ELR (cell line): ENCODE measurements around the gene ARPC1A.

Source experiments
- DNase-seq: peaks from one replicate; pipeline ENCODE4 v3.0.0-alpha.2; 2015; ENCODE audit warnings: low read depth

The ARPC1A gene

GRCh38 chr7:99390941-99391602 lies 65.4 kb downstream of the ARPC1A start:
- no peak for DNase-seq

DNA sequence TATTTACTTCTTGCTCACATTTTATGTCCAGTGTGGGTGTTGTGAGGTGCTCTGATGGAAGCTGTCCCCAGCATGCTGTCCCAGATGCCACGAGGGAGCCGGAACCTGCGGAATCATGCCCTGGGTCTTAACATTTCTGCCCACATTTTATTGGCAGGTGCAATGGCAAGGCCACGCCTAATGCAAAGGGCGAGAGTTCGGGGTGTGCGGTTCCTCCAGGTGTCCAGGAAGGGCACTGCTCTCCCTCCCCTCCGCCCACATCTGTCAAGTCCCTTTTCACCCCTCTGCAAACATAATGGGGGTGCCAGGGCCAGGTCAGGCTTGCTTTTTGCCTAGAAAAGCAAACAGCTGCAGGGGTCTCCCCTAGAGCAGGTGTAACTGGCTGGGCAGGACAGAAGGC lies 66.3 kb downstream of the ARPC1A start:
- DNase-seq, result no peak

DNA sequence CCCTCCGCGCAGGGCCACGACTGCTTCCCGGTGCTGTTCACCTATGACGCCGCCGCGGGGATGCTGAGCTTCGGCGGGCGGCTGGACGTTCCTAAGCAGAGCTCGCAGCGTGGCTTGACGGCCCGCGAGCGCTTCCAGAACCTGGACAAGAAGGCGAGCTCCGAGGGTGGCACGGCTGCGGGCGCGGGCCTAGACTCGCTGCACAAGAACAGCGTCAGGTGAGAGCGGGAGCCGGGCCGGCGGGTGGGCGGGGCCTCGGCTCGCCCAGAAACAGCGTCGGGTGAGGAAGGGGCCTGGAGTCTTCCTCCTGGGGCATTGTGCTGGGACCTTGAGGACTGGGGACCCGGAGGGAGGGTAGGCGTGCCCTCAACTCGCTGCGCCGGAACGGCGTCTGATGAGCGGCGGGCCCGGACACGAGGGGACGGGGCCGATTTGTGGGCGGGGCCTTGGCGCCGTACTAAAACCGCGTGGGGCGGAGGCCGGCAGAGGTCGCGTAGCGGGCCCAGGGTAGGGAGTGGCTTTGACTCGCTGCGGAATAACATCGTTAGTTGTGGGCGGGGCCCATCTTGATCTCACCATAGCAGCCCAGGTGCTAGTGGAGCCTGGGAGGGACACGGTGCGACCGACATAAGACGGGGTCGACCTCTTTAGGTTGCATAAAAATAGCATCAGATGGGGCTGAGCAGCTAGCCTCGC lies 67.1 kb downstream of the ARPC1A start:
- no peak for DNase-seq

- no peak for DNase-seq
These were observed 67.9 kb downstream of the ARPC1A start for GRCh38 chr7:99393355-99394187.

GRCh38 chr7:99394188-99394502 lies 68.4 kb downstream of the ARPC1A start:
- DNase-seq, result no peak

DNA sequence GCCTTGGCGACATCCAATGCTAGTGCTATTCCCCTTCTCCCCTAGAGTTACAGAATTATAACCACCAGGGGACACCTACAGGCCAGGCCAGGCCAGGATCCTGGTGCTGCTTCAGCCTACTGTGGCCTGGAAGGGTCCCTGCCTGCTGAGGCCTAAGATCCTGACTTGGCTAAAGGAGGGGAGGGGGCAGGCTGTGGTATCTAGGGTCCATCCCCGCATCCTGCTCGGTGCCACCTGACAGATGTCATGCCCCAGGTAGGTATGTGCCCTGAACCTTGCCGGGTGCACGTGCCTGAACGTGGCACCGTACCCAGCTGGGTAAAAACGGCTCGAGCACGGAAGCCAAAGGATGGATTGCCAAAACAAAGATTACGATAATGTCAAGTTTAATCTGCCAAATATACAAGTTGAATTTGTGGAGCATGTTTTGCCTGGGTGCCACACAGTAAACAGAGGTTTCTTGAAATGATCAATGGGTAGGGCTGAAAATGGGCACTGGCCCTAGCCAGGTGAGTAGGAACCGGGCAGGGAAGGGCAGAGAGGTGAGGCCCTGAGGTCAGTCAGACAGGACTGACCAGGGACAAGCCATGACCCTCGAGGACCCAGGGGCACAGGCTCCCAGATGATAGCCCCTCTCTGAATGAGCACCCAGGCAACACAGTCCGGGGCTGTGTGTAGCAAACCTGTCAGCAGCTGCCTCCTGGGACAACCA lies 70.1 kb downstream of the ARPC1A start:
- DNase-seq, result peak; percentile 30

DNA sequence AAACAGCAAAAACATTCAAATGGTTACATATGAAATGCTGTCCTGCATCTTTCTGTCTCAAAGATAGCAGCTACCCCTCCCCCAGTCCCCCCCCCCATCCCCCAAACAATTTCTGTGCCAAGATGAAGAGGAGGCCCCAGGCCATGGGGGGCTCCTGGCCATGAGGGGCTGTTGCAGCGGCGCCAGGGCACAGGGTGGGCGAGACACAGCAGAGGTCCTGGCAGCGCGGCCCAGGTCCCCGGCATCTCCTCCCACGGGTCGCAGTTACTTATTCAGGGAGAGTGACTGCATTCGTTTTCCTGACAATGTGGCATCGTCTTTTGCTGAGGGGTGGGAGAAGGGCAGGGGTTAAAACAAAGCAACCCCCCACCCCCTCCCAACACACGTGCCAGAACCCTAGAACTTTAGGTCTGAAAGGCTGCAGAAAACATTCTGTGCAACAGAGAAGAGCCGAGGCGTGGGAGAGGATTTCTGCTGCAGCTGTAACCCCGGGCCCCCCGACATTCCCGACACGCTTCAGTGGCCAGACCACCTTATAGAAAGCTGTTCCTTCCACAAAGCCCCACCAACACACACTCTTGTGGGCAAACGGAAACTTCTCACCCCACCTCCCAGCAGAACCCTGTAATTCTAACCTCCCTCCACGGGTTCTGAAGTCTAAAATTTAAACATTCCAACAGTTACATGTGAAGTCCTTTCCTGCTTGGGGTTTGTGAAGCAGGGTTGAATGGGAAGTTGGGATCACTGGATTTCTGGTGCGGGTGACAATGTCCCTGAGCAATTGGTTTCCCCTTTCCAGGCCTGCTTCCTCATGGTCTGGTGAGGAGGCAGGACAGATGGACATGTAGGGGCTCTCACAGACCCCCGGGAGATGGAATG lies 71.0 kb downstream of the ARPC1A start:
- DNase-seq, result no peak

DNA sequence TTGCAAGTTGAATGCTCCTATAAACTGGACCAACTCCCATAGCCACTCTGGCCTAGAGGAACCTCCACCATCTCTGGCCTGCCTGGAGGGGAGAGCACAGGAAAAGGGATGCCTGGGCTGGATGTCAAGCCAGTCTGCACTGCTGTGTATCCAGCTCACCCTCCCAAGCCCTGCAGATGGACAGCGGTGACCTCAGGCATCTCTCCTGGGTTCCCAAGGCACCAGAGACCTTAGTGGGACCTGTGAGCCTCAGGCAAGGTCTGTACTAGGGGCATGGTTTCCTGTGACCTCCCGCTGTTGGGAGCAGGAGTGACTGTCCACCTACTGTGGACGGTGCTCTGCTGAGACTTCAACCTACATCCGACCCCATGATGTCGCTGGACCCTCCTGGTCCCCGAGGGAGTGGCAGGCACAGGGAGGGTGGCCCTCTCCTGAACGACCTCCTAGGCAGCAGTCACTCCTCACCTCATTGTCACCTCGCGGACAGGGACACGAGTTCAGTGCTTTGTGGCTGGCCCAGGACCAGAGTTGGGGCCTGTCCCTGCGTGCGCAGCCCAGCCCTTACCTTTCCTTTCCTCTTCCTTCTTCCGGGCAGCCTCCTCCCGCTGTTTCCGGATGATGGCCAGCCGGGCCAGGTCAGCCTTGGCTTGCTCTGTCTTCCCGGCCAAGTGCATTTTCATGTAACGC lies 71.7 kb downstream of the ARPC1A start:
- no peak for DNase-seq

DNA sequence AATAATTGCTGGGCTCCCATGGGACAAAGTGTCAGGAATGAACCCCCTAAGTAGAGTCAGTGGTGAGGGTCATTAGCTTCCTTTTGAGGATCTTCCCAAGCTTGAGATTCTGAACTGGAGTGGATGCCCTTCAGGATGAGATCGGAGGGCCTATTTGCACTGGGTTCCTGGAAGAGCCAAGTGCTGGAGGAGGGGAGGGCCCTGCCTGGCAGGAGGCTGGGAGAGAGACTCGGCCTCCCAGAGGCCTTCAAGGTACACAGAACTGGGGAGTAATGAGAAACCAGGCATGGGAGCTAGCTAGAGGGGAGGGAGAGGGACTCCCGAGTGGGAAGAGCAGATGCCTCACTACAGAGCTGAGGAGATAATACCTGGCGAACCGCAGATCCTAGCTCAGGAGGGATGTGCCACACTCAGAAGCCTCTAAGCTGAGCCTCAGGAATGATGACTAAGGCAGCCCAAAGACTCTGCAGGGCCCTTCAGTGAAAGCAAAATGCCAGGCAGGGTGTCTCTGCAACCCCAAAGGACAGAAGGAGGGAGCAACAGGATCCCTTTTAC lies 73.3 kb downstream of the ARPC1A start:
- no peak for DNase-seq

- DNase-seq, result no peak
These were observed 73.9 kb downstream of the ARPC1A start for GRCh38 chr7:99399597-99399996.

- DNase-seq, result no peak
These were observed 77.2 kb downstream of the ARPC1A start for GRCh38 chr7:99402854-99403253.

DNA sequence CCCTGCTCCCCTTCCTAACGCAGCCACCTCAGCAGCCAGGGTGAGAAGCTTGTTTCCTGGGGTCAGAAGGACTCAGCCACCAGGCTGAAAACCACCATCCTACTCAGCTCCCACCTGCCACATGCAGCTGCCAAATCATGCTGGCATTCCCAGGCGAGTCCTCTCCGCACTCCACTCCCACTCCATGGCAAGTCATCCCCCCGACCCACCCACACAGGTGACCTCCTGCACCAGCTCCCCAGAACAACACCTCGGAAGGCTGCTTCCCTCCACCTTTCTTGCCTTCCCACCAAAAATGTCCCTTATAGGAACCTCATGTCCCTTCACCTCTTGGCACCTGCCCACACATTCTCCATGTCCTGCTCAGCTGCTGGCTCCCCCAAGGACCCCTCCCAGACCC lies 78.1 kb downstream of the ARPC1A start:
- no peak for DNase-seq

DNA sequence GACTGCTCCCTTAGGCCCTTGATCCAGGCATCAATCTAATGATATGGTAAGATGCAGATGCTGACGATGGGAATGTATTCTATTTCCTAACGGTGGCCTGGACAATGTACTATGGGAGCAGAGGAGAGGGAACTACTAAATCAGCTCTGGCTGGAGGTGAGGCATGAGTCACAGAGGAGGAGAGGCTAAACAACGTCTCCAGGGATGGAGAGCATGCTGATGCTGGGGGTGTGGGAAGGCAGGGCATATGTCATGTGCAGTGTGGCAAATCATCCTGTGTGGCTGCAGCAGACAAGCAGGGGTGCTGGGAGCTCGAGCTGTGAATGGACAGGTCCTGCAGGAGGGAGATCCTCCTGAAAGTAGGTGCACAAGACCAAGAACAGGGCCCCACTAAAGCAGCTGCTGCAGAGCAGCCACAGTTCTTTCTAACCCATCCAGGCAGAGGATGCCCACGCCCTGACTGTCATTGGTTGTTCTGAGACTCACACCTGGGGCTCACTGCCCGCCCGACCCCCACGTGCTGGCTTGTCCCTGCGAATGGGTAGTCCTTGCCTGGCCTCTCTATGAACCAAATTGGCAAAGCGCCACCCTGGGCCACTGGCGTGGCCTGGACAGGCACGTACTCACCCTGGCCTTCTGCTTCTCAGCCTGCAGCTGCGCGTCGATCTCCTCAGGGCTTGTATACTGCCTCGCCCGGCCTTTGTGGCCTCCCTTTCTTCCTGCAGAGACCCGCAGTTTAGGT lies 78.7 kb downstream of the ARPC1A start:
- peak; percentile 39 for DNase-seq

GRCh38 chr7:99404977-99405320 lies 79.3 kb downstream of the ARPC1A start:
- DNase-seq, result no peak

GRCh38 chr7:99406557-99406956 lies 80.9 kb downstream of the ARPC1A start:
- DNase-seq, result no peak

GRCh38 chr7:99407872-99408378 lies 82.2 kb downstream of the ARPC1A start:
- DNase-seq, result peak; percentile 87

DNA sequence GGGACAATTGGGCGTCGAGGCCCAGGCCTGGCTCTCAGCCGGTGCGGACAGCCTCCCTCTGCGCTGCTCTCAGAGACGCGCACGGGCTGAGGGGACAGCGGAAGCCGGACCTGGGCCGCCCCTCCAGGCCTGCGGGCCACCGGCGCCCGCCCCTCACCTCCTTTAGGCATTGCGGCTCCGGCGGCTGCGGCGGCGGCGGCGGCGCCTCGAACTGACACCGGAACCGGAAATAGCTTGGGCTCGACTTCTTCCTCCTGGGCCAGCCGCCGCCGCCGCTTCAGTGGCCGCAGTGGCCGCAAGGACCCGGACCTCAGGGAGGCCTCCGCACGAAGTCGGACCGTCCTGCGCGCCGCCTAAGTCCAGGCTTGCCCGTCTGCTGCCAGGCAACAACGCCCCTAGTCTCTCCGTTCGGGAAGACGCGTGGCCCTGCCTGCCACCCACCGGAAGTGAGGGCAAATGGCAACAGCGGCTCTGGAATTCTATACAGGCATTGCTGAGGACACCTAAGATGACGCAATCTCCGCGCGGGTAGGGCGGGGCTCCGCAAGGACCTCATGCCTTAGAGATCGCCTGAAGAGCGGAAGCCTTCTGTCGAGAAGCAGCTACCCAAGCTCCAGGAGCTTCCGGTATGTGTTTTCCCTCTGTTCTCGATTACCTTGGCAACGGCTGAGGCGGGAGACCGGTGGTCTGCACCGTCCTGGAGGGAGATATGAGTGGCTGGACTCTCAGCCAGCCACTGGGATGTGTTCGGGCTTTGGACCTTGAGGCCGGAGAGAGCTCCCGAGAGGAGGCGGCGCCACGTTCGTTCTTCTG lies 82.9 kb downstream of the ARPC1A start, which contains the start of the genes BUD31 and PDAP1:
Gene BUD31 (plus strand): TSS at position 591 of the 813 bp plus-strand sequence. CDS start 2,124 bp downstream, outside the sequence.
Gene PDAP1 (minus strand): TSS at position 219 of the 813 bp plus-strand sequence. CDS start 49 bp downstream, at position 170.
- DNase-seq, result peak; percentile 94

DNA sequence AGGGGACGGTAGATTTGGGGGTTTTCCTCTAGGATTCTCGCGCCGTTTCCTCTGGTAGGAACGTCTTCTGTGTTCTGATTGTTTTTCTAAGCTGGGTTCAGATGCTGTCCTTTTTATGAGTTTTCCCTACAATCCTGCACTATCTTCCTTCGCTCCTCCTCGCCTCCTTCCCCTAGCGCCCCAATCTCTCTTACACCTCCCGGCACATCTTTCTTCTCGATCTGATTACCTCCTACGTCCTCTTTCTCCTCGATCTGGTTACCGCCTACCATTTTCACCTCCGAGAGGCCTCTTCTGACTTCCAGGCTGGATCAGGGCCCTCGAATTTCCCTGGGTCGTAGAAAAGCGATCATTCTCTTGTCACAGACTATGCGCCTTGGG lies 83.5 kb downstream of the ARPC1A start:
- DNase-seq, result no peak

GRCh38 chr7:99409806-99410205 lies 84.1 kb downstream of the ARPC1A start:
- DNase-seq, result no peak
